Right forelimb (tissue), 1 donor: Measurements from ENCODE around the gene ACBD6.
A peak's percentile ranks its signal among the peaks of the same experiment; 100 is the strongest.

Source experiments
- DNase-seq: peaks from one replicate; pipeline ENCODE4 v3.0.0-alpha.2; 2018

The ACBD6 gene

DNA sequence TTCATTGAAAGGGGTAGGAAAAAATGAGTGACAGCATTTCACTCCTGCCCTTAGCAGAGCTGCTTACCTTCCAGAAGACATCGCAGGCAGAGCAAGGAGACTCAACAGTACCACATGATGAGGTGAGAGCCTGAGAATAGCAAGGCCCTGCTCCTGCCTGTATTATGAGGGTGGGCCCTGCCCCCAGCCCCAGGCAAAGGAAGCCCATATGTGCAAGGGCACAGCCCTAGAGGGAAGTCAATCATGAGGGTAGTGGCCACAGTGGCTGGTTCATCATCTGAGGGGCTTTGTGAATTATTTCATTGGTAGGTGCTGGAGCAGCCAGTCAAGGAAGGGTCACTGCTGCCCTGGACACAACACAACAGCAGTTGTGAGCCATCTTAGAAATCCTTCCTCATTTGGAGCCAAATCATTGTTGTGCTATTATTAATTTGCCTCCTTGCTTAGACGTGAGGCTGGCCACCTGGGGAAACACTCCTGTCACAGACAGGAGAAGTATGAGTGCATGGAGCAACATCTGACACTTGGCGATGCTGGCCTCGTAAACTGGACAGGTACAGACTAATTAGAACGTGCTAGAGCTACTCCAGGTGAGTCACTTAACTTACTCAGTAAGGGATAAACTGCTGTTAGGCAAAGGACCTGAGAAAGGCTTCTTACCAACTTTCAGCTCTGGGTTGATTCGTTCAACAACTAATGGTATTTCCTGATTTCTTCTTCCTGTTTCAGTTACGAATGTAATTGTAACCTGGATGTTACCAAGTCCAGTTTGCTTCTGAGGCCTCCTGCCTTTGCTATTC is 22.7 kb upstream of the ACBD6 start:
- DNase-seq, result no peak

DNA sequence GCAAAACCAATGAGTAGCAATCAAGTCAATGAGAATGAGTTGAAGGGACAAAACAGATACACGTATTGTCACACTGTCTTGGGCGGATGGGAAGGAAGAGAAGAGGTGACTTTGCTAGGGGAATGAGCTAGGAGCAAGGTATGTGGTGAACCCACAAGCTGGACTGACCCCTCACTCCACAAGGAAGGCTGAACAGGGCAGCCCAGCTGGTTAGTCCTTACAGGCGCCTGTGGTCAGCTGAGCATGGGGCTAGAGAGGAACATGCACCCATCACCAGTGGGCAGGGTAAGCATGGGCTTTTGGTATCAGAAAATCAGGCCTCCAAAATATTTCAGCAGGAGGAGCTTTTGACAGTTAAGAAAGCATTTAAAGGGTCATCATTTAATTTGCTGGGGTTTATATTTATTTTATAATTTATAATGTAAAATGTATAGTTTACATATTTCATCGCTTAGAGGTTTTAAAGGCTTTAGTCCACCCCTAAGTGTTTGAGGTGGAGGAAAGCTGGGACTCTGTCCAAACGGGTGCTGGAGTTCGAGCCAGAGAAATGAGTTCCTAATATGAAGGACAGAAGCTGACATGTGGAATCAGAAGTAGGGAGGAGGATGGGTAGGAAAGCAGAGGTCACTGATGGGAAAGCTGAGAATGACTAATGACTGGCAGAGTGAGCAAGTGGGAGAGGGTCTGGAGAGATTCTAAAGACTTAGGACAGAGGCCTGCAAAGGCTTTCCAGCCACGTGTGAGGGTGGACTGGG is 22.0 kb upstream of the ACBD6 start:
- no peak for DNase-seq

DNA sequence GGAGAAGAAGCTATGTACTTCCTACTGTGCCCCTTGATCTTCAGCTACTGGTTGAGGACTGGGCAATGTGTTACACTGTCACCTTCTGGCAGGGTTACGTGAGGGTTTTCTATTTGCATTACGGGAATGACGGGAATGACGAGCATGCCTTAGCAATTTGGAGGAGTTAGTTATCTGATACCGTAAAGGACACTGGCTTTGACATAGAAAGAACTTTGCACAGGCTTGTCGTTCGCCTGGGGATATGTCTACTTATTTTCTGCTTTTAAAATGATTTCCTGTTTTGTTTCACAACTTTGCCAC is 19.8 kb upstream of the ACBD6 start:
- no peak for DNase-seq

DNA sequence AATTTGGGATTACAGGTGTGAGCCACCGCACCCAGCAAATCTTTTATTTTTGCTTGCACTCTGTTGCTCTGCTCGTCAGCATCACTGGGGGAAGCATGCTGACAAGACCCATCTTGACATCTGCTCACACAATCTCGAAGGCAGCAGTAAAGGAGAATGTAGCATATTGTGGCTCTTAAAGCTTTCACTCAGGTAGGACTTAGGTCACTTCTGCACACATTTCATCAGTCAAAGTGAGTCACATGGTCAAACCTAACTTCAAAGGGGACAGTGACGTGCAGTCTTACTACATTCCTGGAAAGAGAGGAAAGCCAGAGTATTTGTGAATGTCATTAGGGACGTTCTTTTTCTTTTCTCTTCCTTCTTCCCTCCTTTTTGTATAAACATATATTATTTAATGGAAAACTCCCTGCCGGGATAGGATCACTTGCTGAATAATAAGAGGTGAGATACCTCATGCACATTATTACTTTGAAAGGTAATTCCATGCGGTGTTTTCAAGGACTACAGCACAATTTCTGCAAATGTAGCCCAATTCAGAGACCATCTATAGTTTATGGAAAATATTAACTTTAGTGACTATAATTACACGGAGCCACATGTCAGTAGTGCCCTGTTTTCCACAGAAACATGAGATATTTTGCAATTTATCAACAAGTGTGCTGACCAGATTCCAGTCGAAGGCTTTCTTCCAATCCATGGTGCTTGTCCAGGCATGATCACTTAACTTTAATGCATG is 19.3 kb upstream of the ACBD6 start:
- no peak for DNase-seq

DNA sequence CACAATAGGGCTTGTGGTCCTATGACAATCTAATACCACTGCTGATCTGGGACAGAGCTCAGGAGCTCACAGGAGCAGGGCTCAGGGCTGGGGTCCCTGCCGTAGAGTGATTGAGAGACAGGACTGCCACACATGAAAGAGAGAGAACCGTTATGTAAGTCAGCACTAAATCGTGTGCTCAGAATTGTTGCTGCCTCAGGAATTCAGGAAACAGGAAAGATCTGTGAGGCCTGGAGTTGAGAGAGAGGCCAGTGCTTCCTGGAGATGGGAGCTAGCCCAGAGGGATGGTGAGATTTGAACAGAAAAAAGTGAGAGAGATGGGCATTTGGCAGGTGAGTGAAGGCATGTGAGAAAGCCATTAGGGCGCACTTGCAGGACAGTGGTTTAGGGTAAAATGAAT is 17.5 kb upstream of the ACBD6 start:
- no peak for DNase-seq

DNA sequence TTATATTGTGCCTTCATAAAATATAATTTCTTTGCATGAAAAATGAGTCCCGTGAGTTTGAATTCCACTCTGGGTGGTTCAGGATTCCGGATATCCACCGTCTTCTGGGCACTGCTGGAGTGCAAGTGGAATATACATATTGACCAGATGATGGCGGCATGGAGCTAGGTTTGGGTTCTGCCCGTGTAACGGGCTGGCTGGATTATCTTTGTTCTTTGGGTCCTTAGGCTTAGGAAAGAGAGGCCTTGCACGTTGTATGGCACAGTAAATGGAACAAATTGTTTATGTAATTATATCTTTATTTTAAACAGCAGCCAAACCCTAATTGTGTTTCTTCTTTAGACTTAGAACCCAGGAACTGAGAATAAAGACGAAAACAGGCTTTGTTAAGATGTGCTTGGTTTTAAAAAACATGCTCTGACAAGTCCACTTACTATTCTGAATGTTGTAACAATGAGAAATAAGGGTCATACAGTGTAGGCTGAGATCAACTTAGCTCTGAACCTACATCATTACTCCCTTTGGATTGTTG is 13.5 kb upstream of the ACBD6 start:
- DNase-seq, result peak; percentile 73

DNA sequence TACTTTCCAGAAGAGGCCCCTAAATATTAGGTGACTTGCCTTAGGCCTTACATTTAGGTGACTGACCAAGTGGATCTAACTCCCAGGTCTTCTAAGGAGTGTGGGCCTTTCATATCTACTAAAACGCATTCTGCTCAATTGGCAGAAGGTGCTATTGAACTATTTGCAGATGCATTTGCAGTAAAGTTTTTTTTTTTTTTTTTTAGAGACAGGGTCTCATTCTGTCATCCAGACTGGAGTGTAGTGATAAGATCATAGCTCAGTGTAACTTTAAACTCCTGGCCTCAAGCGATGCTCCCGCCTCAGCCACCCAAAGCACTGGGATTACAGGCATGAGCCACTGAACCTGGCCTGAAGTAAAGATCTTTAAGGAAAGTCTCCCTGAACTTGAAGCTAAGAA is 13.0 kb upstream of the ACBD6 start:
- DNase-seq, result no peak

DNA sequence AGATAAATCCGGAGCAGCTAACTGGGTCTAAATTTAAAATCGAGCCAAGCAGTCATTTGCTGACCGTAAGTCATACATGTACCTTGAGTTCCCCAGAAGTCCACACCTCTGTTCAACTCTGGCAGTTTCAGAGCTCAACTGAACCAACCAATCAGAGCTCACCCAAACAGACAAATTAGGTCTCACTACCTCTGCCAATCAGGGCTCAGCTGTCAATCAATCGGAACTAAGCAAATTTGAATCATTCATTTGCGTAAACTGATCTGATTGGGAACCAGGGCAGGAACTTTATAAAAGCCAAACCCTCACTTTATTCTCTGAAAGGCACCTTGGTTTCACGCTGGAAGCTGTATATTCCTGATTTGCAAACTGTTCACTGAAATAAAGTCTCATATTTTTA is 11.2 kb upstream of the ACBD6 start:
- DNase-seq, result no peak

DNA sequence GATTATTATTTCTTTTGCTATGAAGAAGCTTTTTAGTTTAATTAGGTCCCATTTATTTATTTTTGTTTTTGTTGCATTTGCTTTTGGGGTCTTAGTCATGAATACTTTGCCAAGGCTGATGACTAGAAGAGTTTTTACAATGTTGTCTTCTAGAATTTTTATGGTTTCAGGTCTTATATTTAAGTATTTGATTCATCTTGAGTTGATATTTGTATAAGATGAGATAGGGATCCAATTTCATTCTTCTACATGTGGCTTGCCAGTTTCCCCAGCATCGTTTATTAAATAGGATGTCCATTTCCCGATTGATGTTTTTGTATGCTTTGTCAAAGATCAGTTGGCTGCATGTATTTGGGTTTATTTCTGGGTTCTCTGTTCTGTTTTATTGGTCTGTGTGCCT is 8.5 kb upstream of the ACBD6 start:
- no peak for DNase-seq

DNA sequence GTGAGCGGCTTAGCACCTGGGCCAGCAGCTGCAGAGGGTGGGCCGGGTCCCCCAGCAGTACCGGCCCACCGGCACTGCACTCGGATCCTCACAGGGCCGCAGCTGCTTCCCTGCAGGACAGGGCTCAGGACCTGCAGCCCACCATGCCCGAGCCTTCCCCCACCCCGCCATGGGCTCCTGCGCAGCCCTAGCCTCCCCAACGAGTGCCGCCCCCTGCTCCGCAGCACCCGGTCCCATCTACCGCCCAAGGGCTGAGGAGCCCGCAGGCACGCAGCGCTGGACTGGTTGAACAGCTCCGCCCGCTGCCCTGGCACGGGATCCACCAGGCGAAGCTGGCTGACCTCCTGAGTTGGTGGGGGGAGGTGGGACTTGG is 6.3 kb upstream of the ACBD6 start:
- no peak for DNase-seq

DNA sequence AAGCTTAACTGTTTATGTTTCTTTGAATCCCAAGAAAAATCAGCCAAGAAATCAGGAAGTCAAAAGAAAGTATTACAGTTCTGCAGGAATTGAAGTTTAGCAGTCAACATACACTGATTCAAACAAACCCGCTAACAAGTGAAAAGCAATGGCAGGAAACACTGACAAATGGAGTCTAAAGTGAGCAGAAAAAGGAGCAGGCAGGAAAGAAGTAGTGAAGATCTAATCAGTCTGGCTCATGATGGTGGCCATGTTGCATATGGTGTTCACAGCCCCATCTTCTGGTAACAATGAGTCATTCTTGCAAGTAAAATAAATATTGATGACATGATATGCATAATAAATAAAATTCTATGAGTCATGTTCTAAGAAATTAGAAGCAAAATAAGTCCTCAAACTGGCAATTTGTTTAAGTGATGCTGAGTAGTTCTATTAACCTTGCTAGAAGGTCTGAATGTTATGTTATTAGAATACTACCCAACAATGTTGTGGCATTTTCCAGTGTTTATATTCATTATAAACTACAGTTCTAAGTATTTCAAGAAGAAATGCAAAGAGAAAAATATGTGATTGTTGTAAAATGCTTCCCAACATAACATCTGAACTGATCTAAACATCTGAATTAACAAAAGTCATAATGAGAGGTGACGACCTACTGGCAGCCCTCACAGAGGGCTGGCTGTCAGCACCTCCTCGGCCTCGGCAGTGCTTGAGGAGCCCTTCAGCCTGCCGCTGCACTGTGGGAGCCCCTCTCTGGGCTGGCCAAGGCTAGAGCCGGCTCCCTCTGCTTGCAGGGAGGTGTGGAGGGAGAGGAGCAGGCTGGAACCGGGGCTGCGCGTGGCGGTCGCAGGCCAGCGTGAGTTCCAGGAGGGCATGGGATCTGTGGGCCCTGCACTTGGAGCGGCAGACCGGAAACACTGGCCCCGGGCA is 5.7 kb upstream of the ACBD6 start:
- no peak for DNase-seq

DNA sequence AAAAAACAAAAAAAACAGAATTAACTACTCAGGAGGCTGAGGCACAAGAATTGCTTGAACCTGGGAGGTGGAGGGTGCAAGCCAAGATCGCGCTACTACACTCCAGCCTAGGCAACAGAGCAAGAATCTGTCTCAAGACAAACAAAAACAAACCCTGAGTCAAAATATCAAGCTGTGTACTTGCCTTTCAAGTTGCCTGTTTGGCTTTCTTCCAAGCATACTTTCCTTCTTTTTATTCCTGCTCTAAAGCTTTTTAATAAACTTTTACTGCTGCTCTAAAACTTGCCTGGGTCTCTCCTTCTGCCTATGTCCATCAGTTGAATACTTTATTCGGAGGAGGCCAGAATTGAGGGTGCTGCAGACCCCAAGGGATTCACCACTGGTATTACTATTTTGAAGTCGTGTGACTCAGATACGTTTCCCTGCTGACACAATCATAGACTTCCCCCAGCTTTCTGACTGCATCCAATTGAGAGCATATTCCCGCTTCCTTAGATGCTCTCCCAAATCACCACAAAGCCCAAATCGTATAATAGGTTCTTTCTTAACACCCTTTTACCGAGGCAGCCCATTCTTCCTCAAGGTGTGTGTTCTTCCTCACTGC is 3.5 kb upstream of the ACBD6 start:
- no peak for DNase-seq

DNA sequence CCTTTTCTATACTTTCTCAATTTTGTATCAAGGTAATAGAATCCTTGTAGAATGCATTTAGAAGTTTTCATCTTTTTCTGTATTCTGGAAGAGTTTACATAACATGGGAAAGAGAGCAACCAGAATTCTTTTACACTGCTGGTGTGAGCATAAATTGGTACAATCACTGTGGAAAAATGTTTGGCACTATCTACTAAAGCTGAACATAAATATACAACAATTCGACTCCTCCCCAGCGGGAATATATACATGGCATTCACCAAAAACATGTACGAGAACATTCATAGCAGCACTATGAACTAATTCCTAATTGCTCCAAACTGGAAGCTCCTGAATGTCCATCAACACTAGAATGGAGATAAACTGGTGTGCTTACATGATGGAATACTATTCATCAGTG is 1.8 kb upstream of the ACBD6 start:
- DNase-seq, result no peak

DNA sequence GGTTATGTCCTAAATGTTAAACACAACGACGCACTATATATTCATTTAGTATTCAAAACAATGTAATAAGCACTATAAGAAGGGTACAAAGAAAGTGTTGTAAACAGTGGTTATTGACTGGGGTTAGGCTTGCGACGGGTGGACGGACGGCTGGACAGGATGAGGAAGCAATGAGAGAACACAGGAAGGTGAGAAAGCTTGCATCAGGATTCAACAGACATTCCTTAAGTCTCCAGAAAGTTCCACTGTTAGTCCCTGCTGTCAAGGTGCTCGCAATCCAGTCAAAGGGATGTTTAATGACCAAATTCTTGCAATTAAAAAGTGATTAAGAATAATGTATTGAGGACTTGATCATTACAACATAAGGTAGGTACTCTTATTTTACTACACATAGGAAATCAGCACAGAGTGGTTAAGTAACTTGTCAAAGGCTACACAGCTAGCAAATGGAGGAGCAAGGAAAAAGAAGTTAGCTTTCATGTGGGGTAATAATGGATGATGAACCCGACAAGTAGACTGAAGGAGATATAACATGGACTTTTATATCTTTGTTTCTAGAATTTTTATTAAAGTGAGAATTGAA is 994 bp upstream of the ACBD6 start:
- DNase-seq, result no peak

DNA sequence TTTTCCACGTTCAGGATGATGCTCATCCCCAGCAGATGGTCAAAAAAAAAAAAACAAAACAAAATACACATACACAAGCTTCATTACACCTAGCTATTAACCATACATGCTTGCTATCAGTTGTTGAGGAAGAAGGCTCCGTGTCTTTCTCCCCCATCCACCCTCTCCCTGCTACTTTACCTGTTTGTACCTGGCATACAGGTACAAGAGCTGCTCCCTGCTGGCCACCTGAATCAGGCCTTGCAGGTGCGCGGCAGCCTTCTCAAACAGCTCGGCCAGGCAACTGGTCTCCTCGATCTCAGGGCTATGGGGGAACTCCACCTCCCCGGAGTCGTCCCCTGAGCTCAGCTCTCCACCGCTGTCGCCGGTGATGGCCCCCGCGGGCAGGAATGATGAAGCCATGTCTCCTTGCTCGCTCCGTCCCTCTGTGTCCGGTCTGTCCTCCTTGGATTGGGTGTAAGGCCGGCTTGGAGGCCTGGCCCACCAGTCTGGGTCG is 464 bp downstream of the ACBD6 start:
- no peak for DNase-seq

DNA sequence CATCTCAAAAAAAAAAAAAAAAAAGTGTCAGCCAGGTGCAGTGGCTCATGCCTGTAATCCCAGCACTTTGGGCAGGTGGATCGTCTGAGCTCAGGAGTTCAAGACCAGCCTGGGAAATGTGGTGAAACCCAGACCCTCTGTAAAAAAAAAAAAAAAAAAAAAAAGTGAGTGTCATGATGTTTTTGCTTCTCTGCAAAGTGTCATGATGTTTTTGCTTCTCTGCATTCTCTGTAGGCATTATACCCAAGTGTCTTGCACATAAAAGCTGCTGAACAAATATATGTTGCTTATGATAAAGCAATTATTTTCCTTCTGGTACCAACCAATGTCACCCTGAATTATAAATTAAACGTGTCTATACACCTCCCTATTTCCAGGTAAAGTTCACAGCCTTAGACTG is 1.7 kb downstream of the ACBD6 start:
- no peak for DNase-seq

DNA sequence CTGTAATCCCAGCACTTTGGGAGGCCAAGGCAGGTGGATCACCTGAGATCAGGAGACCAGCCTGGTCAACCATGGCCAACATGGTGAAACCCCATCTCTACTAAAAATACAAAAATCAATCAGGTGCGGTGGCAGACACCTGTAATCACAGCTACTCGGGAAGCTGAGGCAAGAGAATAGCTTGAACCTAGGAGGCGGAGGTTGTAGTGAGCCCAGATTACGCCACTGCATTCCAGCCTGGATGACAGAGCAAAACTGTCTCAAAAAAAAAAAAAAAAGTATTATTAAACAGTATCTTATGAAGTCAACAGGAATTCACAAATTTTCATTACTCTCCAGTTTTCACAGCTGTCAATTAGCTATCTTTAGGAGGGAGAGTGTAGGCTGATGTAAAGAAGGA is 3.8 kb downstream of the ACBD6 start:
- no peak for DNase-seq

DNA sequence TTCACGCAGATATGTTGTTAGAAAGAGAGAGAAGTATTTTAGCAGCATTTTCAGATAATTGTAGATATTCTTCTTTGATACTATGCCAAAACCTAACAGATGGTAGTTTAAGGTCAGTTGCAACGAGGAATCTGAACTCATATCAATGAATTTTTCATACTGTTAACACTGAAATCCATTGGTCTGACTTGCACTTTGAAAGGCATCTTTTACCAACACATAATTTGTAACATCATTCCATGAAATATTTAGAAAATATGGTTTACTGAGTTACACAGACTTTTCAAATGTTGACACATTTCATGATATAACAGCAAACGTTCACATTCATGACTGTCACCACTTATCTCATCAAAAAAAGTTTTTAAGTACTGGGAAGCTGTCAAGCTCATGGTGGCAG is 4.6 kb downstream of the ACBD6 start:
- DNase-seq, result no peak

DNA sequence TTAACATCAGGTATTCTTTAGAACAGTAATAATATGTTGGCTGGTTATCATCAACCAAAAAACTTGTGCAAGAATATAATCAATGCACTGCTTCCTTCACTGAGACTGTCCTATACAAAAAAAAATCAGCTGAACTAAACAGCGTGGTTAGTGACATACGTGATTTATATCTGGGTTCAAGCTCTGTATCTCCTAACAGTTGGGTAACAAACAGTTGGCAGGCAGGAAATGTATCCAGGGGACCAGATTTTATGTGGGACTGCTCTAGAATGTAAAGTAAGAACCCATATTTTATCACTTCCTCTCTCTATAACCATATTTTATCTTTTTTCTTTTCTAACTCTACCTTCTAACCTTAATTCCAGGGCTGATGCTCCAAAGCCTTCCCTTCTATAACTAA is 8.0 kb downstream of the ACBD6 start:
- DNase-seq, result no peak

DNA sequence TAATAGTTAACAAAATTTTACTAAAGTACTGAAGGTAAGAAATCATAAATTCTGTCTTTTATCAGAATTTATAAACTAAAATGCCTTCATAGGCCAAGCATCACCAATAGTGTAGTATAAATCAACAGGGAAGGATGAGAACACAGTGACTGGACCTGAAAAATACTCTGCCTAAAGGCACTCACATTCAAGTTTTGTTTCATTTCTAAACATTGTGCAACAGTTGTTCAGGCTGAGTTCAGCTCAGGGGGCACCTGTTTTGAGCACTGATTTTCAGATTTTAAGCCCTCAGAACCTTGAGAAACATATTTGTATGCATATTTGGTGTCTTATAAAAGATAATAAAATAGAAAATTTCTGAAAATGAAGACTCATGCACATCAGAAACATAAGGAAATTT is 12.4 kb downstream of the ACBD6 start:
- DNase-seq, result no peak

DNA sequence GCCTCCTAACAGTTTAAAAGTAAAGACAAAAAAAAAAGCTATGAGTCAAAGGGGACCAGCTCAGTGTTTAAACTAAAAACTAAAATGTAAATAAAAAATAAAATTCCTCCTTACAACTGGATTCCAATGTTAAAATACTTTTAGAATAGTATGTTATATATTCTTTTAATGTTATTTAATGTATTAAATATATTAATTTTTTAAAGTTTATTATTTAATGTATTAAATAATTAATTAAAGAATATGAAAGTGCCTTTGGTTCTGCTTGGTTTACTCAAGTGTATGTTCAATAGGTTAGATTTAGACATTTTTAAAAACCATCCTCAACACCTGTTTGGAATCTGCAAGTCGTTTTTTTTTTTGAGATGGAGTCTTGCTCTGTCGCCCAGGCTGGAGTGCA is 13.1 kb downstream of the ACBD6 start:
- no peak for DNase-seq

DNA sequence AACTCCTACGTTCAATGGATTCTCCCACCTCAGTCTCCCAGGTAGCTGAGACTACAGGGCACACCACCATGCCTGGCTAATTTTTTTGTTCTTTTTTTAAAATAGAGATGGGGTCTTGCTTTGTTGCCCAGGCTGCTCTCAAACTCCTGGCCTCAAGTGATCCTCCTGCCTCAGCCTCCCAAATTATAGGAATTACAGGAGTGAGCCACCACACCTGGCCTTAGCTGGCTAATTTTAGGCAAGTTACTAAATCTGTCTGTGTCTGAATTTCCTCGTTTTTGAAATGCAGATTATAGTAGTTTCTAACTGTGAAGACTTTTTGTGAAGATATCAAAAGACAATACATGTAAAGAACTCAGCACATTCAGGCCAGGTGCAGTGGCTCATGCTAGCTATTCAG is 13.7 kb downstream of the ACBD6 start:
- DNase-seq, result no peak
